HK-2 (cell line): ENCODE results near the gene SELENOO.
"Not testable (repeated sequence)": the region's sequence is repeated elsewhere in the genome, so short reads cannot be mapped to it uniquely, and the experiment has no call there.

Source experiments
- DNase-seq: peaks from one replicate; pipeline ENCODE4 v3.0.0-alpha.2; 2018; ENCODE audit not compliant: unreplicated experiment

Gene SELENOO

DNA sequence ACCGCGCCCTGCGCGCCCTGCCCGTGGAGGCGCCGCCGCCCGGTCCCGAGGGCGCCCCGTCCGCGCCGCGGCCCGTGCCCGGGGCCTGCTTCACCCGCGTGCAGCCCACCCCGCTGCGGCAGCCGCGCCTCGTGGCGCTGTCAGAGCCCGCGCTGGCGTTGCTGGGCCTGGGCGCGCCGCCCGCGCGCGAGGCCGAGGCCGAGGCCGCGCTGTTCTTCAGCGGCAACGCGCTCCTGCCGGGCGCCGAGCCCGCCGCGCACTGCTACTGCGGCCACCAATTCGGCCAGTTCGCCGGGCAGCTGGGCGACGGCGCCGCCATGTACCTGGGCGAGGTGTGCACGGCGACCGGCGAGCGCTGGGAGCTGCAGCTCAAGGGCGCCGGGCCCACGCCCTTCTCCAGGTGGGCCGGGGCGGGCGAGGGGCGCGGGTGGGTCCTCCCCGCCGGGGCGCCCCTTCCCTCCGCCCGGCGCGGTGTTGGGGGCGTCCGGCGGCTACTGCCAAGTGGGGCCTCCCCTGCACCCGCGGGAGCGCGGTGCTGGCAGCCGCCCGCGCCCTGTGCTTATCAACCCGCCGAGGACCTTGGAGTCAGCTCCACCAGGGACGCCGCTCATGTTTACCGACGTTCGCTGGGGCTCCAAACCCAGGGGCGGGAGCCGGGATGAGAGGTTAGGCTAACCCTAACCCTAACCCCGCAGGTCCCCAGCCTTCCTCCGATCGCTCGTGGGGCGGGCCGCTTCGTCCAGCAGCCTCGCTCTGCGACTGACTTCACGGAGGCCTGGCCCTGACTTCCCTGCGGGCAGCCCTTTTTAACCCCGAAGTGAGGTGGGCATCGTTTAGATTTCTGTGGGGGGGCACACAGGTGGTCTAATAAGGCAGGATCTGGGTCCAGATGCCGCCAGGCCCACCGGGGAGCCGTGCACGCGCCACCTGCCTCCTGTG is 649 bp downstream of the SELENOO start:
- DNase-seq = peak; percentile 22

DNA sequence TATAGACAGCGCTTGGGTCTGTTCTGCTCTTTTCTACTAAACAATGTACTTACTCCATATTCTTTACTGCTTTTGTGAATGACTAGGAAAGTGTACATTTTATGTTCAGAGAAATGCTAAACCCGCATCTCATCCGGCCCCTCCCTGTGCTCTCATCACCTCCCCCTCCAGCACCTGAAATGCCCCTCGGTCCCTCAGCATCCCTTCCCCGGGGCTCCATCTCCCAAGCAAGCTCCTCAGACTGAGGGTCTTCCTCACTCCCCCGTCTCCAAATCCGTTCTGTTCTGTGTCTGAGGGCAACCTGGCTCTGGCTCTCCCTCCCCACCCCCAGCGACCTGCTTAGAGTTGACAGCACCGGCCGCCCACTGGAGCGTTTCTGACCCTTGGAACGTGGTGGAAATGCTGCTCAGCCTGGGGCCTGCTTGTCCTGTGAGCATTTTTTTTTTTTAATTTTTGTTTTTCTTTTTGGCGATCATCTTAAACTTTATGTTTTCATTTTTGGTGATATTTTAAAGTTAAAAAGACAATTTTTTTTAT is 1.4 kb downstream of the SELENOO start:
- DNase-seq = no peak

DNA sequence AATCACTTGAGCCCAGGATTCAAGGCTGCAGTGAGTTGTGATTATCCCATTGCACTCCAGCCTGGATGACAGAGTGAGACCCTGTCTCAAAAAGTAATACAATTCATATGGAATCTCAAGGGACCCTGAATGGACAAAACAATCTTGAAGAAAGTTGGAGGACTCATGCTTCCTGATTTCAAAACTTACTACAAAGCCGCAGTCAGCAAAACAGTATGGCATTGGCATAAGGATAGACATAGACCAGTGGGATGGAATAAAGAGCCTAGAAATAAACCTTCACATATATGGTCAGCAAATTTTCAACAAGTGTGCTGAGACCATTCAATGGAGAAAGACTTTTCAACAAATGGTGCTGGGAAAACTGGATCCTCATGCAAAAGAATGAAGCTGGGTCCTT is 2.5 kb downstream of the SELENOO start:
- DNase-seq = no peak

- no peak for DNase-seq
These were observed 3.8 kb downstream of the SELENOO start for GRCh38 chr22:50204571-50204970.

DNA sequence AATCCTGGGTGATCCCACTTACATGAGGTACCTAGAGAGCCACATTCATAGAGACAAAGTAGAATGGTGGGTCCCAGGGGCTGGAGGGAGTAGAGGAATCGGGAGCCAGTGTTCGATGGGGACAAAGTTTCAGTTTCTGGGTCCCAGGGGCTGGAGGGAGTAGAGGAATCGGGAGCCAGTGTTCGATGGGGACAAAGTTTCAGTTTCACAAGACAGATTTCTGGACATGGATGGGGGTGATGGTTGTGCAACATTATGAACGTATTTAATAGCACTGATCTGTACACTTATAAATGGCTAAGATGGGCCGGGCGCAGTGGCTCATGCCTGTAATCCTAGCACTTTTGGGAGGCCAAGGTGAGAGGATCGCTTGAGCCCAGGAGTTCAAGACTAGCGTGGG is 4.2 kb downstream of the SELENOO start:
- DNase-seq = not testable (repeated sequence)

DNA sequence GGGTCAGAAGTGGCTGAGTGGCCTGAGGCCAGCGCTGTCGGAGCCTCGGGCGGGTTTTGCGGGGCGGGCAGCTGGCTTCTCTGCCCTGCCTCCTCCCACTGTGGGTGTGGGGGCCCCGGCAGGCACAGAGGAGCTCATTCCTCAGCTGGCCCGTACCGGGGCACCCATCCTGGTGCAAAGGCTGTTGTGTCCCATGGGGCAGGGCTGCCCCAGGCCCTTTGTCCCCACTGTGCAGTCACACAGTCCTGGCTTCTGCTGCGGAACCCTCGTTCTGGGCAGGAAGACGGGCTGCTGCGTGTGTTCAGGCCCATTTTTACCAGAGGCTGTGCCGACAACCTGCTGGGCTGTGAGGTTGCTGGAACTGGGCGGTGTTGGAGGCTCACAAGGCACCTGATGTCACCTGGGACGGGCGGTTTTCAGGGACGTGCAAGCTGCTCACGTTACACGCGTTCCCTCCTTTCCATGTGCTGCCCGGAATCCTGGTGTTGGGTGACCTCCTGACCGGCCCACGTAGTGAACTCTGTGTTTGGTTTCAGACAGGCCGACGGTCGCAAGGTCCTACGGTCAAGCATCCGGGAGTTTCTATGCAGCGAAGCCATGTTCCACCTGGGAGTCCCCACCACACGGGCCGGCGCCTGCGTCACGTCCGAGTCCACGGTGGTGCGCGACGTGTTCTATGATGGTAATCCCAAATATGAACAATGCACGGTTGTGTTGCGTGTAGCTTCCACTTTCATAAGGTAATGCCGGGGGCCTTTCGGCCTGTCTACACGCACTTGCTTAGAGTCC is 5.2 kb downstream of the SELENOO start:
- DNase-seq = no peak

DNA sequence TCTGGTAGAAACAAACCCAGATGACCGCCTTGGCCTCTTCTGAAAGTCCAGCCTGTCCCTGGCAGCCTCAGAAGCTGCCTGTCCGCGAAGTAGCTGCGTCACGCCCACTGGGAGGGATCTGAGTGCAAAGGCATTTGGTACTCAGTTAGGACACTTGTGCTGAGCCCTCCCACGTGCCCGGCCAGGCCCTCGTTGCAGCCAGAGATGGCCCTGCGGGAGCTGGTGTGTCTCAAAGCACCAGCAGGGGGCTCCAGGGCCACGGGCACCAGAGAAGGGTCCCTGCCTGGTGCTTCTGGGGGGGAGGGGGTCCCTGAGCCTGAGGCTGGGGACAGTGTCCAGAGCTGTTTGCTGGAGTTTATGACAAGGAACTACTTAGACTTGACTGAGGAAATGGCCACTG is 5.8 kb downstream of the SELENOO start:
- no peak for DNase-seq

DNA sequence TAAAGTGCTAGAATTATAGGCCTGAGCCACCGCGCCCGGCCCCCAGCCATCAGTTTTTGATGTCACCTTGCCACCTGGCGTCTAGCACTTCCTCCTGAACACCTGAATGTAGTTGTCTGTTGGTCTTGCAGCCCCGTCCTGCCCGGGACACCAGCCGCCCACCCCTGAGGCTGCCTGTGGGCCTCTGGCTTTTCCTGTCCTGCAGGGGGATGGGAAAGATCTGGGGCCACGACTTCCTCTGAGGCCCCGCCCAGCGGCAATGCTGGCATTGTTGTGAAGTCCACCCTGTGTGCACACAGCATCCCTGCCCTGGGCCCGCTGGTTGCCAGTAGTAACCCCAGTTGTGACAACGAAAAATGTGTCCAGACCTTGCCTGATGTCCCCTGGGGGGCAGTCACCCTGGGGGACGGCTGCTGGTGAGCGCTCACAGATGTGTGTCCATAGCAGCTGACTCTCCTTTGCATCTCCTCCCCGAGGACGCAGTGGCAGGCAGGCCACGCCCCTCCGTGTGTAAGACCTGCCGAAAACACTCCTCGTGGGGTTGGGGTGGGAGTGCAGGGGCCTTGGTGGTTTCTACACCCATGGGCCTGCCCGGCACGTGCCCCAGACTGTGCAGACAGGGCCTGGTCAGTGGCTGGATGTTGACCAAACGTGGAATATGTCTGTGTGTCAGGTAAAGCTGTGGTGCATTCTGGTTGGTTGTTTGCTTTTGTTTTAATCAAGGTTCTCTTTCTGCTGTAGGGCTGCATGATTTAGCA is 6.8 kb downstream of the SELENOO start:
- no peak for DNase-seq

- no peak for DNase-seq
These were observed 7.7 kb downstream of the SELENOO start for GRCh38 chr22:50208430-50208938.

- DNase-seq = no peak
These were observed 8.4 kb downstream of the SELENOO start for GRCh38 chr22:50208939-50209892.

DNA sequence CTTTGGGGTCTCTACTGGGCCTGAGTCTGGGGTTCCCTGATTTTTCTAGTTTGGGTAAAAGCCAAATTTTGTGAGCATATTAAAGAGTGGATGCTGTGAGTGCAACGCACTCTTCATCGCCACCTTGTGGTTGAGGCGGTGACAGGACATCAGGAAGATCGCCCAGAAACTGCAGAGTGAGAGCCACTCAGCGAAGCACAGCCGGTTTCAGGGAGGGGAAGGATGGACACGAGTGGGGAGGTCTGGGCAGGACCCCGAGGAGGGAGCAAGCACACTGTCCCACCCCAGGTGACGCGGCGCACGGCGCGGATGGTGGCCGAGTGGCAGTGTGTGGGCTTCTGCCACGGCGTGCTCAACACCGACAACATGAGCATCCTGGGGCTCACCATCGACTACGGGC is 9.1 kb downstream of the SELENOO start:
- peak; percentile 38 for DNase-seq

GRCh38 chr22:50210378-50211139 is 9.7 kb downstream of the SELENOO start:
- no peak for DNase-seq

DNA sequence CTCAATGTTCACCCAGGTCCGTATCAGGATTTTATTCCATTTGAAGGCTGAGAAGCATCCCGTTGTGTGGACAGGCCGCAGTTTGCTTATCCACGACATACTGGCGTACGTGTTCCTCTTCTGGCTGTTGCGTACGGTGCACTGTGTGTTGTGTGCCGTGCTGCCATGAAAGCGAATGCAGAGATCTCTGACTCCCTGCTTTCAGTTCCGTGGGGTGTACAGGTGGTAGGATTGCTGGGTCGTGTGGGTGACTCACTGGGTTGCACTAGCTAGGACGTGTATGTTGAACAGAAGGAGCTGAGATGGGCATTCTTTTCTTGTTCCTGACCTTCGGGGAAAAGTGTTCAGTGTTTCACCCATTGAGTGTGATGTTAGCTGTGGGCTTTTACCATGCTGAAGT is 10.3 kb downstream of the SELENOO start:
- no peak for DNase-seq

- no peak for DNase-seq
These were observed 12.5 kb downstream of the SELENOO start for GRCh38 chr22:50213263-50213662.

GRCh38 chr22:50215297-50216054 is 14.7 kb downstream of the SELENOO start:
- DNase-seq = no peak

- DNase-seq = no peak
These were observed 15.4 kb downstream of the SELENOO start for GRCh38 chr22:50216055-50216683.

DNA sequence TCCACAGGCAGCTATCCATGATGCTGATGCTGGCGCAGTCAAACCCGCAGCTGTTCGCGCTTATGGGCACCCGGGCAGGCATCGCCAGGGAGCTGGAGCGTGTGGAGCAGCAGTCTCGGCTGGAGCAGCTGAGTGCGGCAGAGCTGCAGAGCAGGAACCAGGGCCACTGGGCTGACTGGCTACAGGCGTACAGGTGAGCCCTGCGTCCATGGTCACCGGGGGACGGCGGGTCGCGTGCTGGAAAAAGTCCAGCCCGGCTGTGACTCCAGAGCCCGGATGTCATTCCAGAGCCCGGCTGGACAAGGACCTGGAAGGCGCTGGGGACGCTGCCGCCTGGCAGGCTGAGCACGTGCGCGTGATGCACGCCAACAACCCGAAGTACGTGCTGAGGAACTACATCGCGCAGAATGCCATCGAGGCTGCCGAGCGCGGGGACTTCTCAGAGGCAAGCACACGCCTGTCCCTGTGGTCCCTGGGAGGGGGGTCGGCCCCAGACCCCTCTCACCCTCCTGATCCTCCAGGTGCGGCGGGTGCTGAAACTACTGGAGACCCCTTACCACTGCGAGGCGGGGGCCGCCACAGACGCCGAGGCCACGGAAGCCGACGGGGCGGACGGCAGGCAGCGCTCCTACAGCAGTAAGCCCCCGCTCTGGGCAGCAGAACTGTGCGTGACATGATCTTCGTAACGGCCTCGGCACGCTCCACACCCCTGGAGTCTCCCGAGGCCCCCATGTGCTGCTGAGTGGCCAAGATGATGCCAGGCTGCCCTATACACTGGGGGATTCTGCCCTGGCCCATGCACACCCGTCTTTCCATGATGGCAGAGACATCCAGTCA is 16.1 kb downstream of the SELENOO start:
- DNase-seq = no peak
